HG02938 (cell line): ENCODE data around the gene AP2M1.
A peak's percentile ranks its signal among the peaks of the same experiment; 100 is the strongest.
"Not testable (repeated sequence)": the region's sequence is repeated elsewhere in the genome, so short reads cannot be mapped to it uniquely, and the experiment has no call there.

Source experiments
- ATAC-seq: cut with Tn5 transposase; IDR thresholded peaks from one replicate; pipeline ENCODE4 v1.9.1; 2021; ENCODE audit warnings: mild to moderate bottlenecking, moderate library complexity; ENCODE audit not compliant: unreplicated experiment

The AP2M1 gene

GRCh38 chr3:184174646-184175492 lies at the start of gene AP2M1:
Gene AP2M1, plus strand, starts transcription at chr3:184174855. Its CDS starts 2,139 bp downstream, at chr3:184176994.
- peak; percentile 98 for ATAC-seq

- no peak for ATAC-seq
These were observed 48.6 kb upstream of the AP2M1 start for GRCh38 chr3:184126006-184126405.

- no peak for ATAC-seq
These were observed 45.6 kb upstream of the AP2M1 start for GRCh38 chr3:184129012-184129411.

- ATAC-seq: no peak
These were observed 41.7 kb upstream of the AP2M1 start for GRCh38 chr3:184132945-184133344.

GRCh38 chr3:184133840-184134745 lies 40.6 kb upstream of the AP2M1 start:
- no peak for ATAC-seq

GRCh38 chr3:184134746-184135148 lies 39.9 kb upstream of the AP2M1 start:
- peak; percentile 18 for ATAC-seq

GRCh38 chr3:184135149-184135910 lies 39.3 kb upstream of the AP2M1 start, which contains the start of gene EIF2B5:
Gene EIF2B5, plus strand, starts transcription at chr3:184135358. Its CDS starts 28 bp downstream, at chr3:184135386.
- peak; percentile 85 for ATAC-seq

GRCh38 chr3:184135911-184136260 lies 38.8 kb upstream of the AP2M1 start:
- ATAC-seq: no peak

GRCh38 chr3:184140436-184140835 lies 34.2 kb upstream of the AP2M1 start:
- ATAC-seq: no peak

GRCh38 chr3:184142199-184142598 lies 32.5 kb upstream of the AP2M1 start:
- ATAC-seq: no peak

GRCh38 chr3:184143327-184143726 lies 31.3 kb upstream of the AP2M1 start:
- ATAC-seq: no peak

- ATAC-seq: no peak
These were observed 30.1 kb upstream of the AP2M1 start for GRCh38 chr3:184144505-184144904.

- ATAC-seq: no peak
These were observed 29.5 kb upstream of the AP2M1 start for GRCh38 chr3:184145111-184145524.

- no peak for ATAC-seq
These were observed 28.8 kb upstream of the AP2M1 start for GRCh38 chr3:184145751-184146270.

- no peak for ATAC-seq
These were observed 26.6 kb upstream of the AP2M1 start for GRCh38 chr3:184148076-184148475.

GRCh38 chr3:184149123-184149522 lies 25.5 kb upstream of the AP2M1 start:
- no peak for ATAC-seq

GRCh38 chr3:184149770-184150169 lies 24.9 kb upstream of the AP2M1 start:
- ATAC-seq: not testable (repeated sequence)

- ATAC-seq: peak; percentile 57
These were observed 19.6 kb upstream of the AP2M1 start, which contains the start of gene DVL3 for GRCh38 chr3:184154885-184155643. Gene DVL3, plus strand, starts transcription at chr3:184155377. Its CDS starts 259 bp downstream, at chr3:184155636.

- ATAC-seq: peak; percentile 37
These were observed 18.8 kb upstream of the AP2M1 start for GRCh38 chr3:184155644-184156521.
